Gastrocnemius medialis (tissue), 4 donors: Measurements from ENCODE around the gene PARN.

ENCODE experiments used
- POLR2A ChIP-seq, 2 donors: fragments of 450-650 bp; IDR thresholded peaks; one replicate each; pipeline ENCODE4 v1.6.1; 2017; ENCODE audit warnings: antibody characterized with exemption in 2 of 2, mild to moderate bottlenecking in 2 of 2, moderate library complexity in 2 of 2
- TF ChIP-seq, protein P1 (sequence below), 5 experiments: fragments of 450-650 bp in 3 of 5; fragments of 200-600 bp in 2 of 5; sonication (generic) in 2 of 5; IDR thresholded peaks in 4 of 5; conservative IDR thresholded peaks in 1 of 5; 1 replicate in 4 of 5; 2 replicates in 1 of 5; pipeline ENCODE4 v1.5.1; 2016 to 2019; ENCODE audit warnings: antibody characterized with exemption in 5 of 5, mild to moderate bottlenecking in 3 of 5, moderate library complexity in 3 of 5

DNA sequence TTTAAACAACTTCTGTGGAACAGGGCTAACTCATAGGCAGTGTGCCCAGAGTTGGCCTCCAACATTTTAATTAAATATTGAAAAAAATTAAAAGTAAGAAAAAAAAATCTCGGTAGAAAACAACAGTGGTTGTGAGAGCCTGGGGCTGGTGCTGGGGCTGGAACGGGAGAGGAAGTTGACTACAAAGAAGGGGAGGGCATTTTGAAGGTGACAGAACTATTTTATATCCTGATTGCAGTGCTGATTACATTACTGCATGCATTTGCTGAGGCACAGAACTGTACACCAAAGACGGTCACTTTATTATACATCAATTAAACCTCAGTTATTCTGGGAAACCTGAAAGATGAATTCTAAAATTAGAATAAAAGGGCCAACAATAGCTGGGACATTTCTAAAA is 142.5 kb downstream of the PARN start:
- TF ChIP-seq, protein P1, sequence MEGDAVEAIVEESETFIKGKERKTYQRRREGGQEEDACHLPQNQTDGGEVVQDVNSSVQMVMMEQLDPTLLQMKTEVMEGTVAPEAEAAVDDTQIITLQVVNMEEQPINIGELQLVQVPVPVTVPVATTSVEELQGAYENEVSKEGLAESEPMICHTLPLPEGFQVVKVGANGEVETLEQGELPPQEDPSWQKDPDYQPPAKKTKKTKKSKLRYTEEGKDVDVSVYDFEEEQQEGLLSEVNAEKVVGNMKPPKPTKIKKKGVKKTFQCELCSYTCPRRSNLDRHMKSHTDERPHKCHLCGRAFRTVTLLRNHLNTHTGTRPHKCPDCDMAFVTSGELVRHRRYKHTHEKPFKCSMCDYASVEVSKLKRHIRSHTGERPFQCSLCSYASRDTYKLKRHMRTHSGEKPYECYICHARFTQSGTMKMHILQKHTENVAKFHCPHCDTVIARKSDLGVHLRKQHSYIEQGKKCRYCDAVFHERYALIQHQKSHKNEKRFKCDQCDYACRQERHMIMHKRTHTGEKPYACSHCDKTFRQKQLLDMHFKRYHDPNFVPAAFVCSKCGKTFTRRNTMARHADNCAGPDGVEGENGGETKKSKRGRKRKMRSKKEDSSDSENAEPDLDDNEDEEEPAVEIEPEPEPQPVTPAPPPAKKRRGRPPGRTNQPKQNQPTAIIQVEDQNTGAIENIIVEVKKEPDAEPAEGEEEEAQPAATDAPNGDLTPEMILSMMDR (IDR thresholded peaks at IDR 0.05 in 4 of 5, conservative IDR thresholded peaks at IDR 0.05 in 1 of 5), result no peak
- TF ChIP-seq POLR2A (IDR thresholded peaks at IDR 0.05), result no peak
